Liver (tissue), 9 donors: ENCODE data around the gene IFT81. TPM values are rescaled to one million over a fixed set of nuclear protein-coding genes. Genes with fewer than 3 reads are reported as not detected.

Experiments
- DNase-seq: peaks from one replicate; pipeline ENCODE4 v3.0.0-alpha.2; 2017; ENCODE audit warnings: low spot score
- H3K27ac ChIP-seq, 2 donors: one replicate each; pipeline ENCODE4 v1.7.0; 2013; ENCODE audit warnings: inconsistent platforms in 2 of 2, low read length in 2 of 2, control low read depth in 1 of 2, low read depth in 1 of 2, mild to moderate bottlenecking in 1 of 2
- H3K27me3 ChIP-seq, 4 donors: one replicate each; pipeline versions ENCODE4 v1.6.1 to v1.7.0; 2013; ENCODE audit warnings: low read length in 3 of 4, inconsistent platforms in 1 of 4, mild to moderate bottlenecking in 1 of 4, moderate library complexity in 1 of 4; ENCODE audit not compliant: control insufficient read depth in 4 of 4, insufficient read depth in 4 of 4
- H3K36me3 ChIP-seq, 4 donors: one replicate each; pipeline versions ENCODE4 v1.6.1 to v1.7.0; 2013; ENCODE audit warnings: low read length in 3 of 4, mild to moderate bottlenecking in 3 of 4, low read depth in 1 of 4, moderate library complexity in 1 of 4; ENCODE audit not compliant: control insufficient read depth in 4 of 4, insufficient read depth in 3 of 4
- H3K4me1 ChIP-seq, 4 donors: one replicate each; pipeline versions ENCODE4 v1.6.1 to v1.7.0; 2013; ENCODE audit warnings: low read length in 3 of 4, mild to moderate bottlenecking in 3 of 4, moderate library complexity in 1 of 4; ENCODE audit not compliant: control insufficient read depth in 4 of 4, insufficient read depth in 4 of 4
- H3K4me3 ChIP-seq, 3 donors: one replicate each; pipeline versions ENCODE4 v1.6.1 to v1.7.0; 2013; ENCODE audit warnings: low read length in 3 of 3, control low read depth in 1 of 3, low read depth in 1 of 3, mild to moderate bottlenecking in 1 of 3
- H3K9ac ChIP-seq, 2 donors: one replicate each; pipeline ENCODE4 v1.7.0; 2013; ENCODE audit warnings: low read length in 2 of 2, mild to moderate bottlenecking in 2 of 2, moderate library complexity in 2 of 2, control low read depth in 1 of 2, low read depth in 1 of 2
- H3K9me3 ChIP-seq, 4 donors: one replicate each; pipeline versions ENCODE4 v1.6.1 to v1.7.0; 2013; ENCODE audit warnings: low read length in 3 of 4; ENCODE audit not compliant: control insufficient read depth in 4 of 4
- ATF3 ChIP-seq: IDR thresholded peaks from 2 replicates; pipeline ENCODE4 v1.6.1; 2016; ENCODE audit warnings: antibody characterized with exemption
- CTCF ChIP-seq: fragments of 150-350 bp; IDR thresholded peaks from 2 replicates; pipeline ENCODE4 v1.5.1; 2017; ENCODE audit warnings: improper control_type of control experiment, low read depth, low read length; ENCODE audit not compliant: missing input control
- FOXA1 ChIP-seq: IDR thresholded peaks from 2 replicates; pipeline ENCODE4 v1.6.1; 2016; ENCODE audit warnings: antibody characterized with exemption
- FOXA2 ChIP-seq: IDR thresholded peaks from 2 replicates; pipeline ENCODE4 v1.6.1; 2016; ENCODE audit warnings: antibody characterized with exemption
- GABPA ChIP-seq, 2 donors: IDR thresholded peaks in 1 of 2; conservative IDR thresholded peaks in 1 of 2; 2 replicates each; pipeline ENCODE4 v1.6.1; 2016; ENCODE audit warnings: antibody characterized with exemption in 2 of 2, mild to moderate bottlenecking in 1 of 2, moderate library complexity in 1 of 2
- HNF4A ChIP-seq, 2 donors: conservative IDR thresholded peaks; 2 replicates each; pipeline ENCODE4 v1.6.1; 2016; ENCODE audit warnings: antibody characterized with exemption in 2 of 2, mild to moderate bottlenecking in 2 of 2
- HNF4G ChIP-seq: IDR thresholded peaks from 2 replicates; pipeline ENCODE4 v1.6.1; 2016; ENCODE audit warnings: antibody characterized with exemption
- JUND ChIP-seq, 2 donors: IDR thresholded peaks; 2 replicates each; pipeline ENCODE4 v1.6.1; 2016; ENCODE audit warnings: antibody characterized with exemption in 2 of 2
- MAX ChIP-seq: IDR thresholded peaks from 2 replicates; pipeline ENCODE4 v1.6.1; 2016; ENCODE audit warnings: antibody characterized with exemption
- NR2F2 ChIP-seq: IDR thresholded peaks from 2 replicates; pipeline ENCODE4 v1.6.1; 2016; ENCODE audit warnings: antibody characterized with exemption
- RAD21 ChIP-seq, 2 donors: IDR thresholded peaks; 2 replicates each; pipeline ENCODE4 v1.6.1; 2016; ENCODE audit warnings: antibody characterized with exemption in 2 of 2, mild to moderate bottlenecking in 2 of 2
- REST ChIP-seq: IDR thresholded peaks from 2 replicates; pipeline ENCODE4 v1.6.1; 2016; ENCODE audit warnings: antibody characterized with exemption, mild to moderate bottlenecking
- RXRA ChIP-seq, 2 donors: IDR thresholded peaks; 2 replicates each; pipeline ENCODE4 v1.6.1; 2017 to 2018; ENCODE audit warnings: antibody characterized with exemption in 2 of 2, mild to moderate bottlenecking in 1 of 2
- TAF1 ChIP-seq: conservative IDR thresholded peaks from 2 replicates; pipeline ENCODE4 v1.6.1; 2016; ENCODE audit warnings: antibody characterized with exemption, mild to moderate bottlenecking
- YY1 ChIP-seq: IDR thresholded peaks from 2 replicates; pipeline ENCODE4 v1.6.1; 2016; ENCODE audit warnings: antibody characterized with exemption, mild to moderate bottlenecking
- ZBTB33 ChIP-seq: IDR thresholded peaks from 2 replicates; pipeline ENCODE4 v1.6.1; 2016; ENCODE audit warnings: antibody characterized with exemption
- WGBS: extraction: QIAGEN DNeasy Blood & Tissue Kit; methylation state at CpG from one replicate; pipeline ENCODE4 v1.1.7; 2013; 5-methylcytosine and 5-hydroxymethylcytosine counted together
- polyA plus RNA-seq, 2 donors: library from polyadenylated mRNA; stranded (reverse) in 1 of 2; unstranded in 1 of 2; fragments of 200-250 nt in 1 of 2; fragments of >200 nt in 1 of 2; fragmentation: Nextera tagmentation in 1 of 2; extraction: Ambion mirVana in 1 of 2; gene quantifications; one replicate each; pipeline versions ENCODE4 v1.2.1 to v1.2.3, GENCODE V29; 2013 to 2015
- total RNA-seq, 2 donors: library from RNA; depleted of rRNA; stranded (reverse); fragments of >200 nt; gene quantifications; one replicate each; pipeline ENCODE4 v1.2.3, GENCODE V29; 2014
- donor health status: healthy.
- donor health status: healthy.
- donor health status: healthy.
- donor health status: healthy.
- donor health status: healthy.

The IFT81 gene
- total and polyA plus RNA-seq, 4 donors = 1.9 to 4.9 (median 2.8) TPM

- no peak for TF ChIP-seq REST
- no peak for TF ChIP-seq YY1
- no peak for TF ChIP-seq CTCF
- no peak for TF ChIP-seq ZBTB33
- no peak for TF ChIP-seq HNF4A (conservative IDR thresholded peaks at IDR 0.05)
- no peak for TF ChIP-seq JUND (IDR thresholded peaks at IDR 0.05)
- TF ChIP-seq ATF3 = no peak
- no peak for TF ChIP-seq RAD21 (IDR thresholded peaks at IDR 0.05)
- TF ChIP-seq FOXA1 = no peak
- no peak for TF ChIP-seq NR2F2
- Histone ChIP-seq H3K27ac (no peak overlapping the region), H3K9me3 (no peaks in the 10 kb centered on the region), H3K4me3 (no peak overlapping the region), H3K4me1 (peaks cover 3 to 35% (median 34%) of the 10 kb centered on the region in 4 donors), H3K36me3 (no peaks in the 10 kb centered on the region), H3K9ac (no peak overlapping the region), H3K27me3 (no peaks in the 10 kb centered on the region)
- DNase-seq = no peak
- 89% methylated on average over 5 of the region's 5 CpGs for WGBS
Observed at GRCh38 chr12:110243227-110243626, 119.1 kb downstream of the IFT81 start.

- no peak for DNase-seq
- H3K27ac ChIP-seq = no peak overlapping the region
- H3K9ac ChIP-seq = no peak overlapping the region
- H3K4me3 ChIP-seq = no peak overlapping the region
- no peaks in the 10 kb centered on the region for H3K27me3 ChIP-seq
- no peaks in the 10 kb centered on the region for H3K36me3 ChIP-seq
- H3K4me1 ChIP-seq = peaks cover 5 to 47% (median 46%) of the 10 kb centered on the region in 4 donors
- WGBS = 91% methylated on average over 12 of the region's 12 CpGs
- H3K9me3 ChIP-seq = no peaks in the 10 kb centered on the region
- TF ChIP-seq ZBTB33 (no peak), NR2F2 (no peak), GABPA (IDR thresholded peaks at IDR 0.05 in 1 of 2, conservative IDR thresholded peaks at IDR 0.05 in 1 of 2) (no peak), ATF3 (no peak), RAD21 (IDR thresholded peaks at IDR 0.05) (no peak), TAF1 (no peak), JUND (IDR thresholded peaks at IDR 0.05) (no peak), FOXA2 (no peak), REST (no peak), HNF4A (conservative IDR thresholded peaks at IDR 0.05) (no peak), MAX (no peak), HNF4G (no peak), RXRA (IDR thresholded peaks at IDR 0.05) (no peak)
Observed at GRCh38 chr12:110244372-110244771, 120.2 kb downstream of the IFT81 start.
